GM12878 (cell line): ENCODE results near the gene PLEKHN1. TPM values are rescaled to one million over a fixed set of nuclear protein-coding genes. Genes with fewer than 3 reads are reported as not detected.

ENCODE experiments used
- ATAC-seq: fragments of 200-7000 bp; cut with Tn5 transposase; 3 replicates; pipeline ENCODE4 v1.9.1; 2020; ENCODE audit warnings: mild to moderate bottlenecking, moderate library complexity
- BruUV-seq: library from RNA; stranded (reverse); fragments of 400-500 nt; replicated peaks from 2 replicates; lab custom pipeline; 2021; lab: Mats Ljungman, UMichigan
- CTCF ChIA-PET: fragments of 300-600 bp; sonication (Branson Sonifier 250); formaldehyde crosslinking; extraction: SDS; loops from one replicate; lab custom pipeline; 2021; ENCODE audit warnings: inconsistent platforms; lab: Yijun Ruan, JAX
- POLR2A ChIA-PET: fragments of 350-600 bp; formaldehyde crosslinking; extraction: SDS; loops from one replicate; lab custom pipeline; 2021; ENCODE audit warnings: inconsistent platforms; lab: Charles Lee
- RAD21 ChIA-PET: fragments of 300-600 bp; sonication (Branson Sonifier 250); formaldehyde crosslinking; loops from one replicate; lab custom pipeline; 2023; ENCODE audit warnings: antibody characterized with exemption; ENCODE audit not compliant: unreplicated experiment; lab: Charles Lee
- SMC1A ChIA-PET: fragments of 300-600 bp; sonication (Branson Sonifier 250); formaldehyde crosslinking; loops from one replicate; lab custom pipeline; 2023; ENCODE audit not compliant: unreplicated experiment, uncharacterized antibody; lab: Charles Lee
- DNase-seq: peaks from one replicate; pipeline ENCODE4 v3.0.0-alpha.2; 2011; ENCODE audit warnings: low read depth, low spot score
- FAIRE-seq: peaks from 3 replicates; lab custom pipeline; 2011; peaks lifted over from hg19 to GRCh38; lab: Jason Lieb, UNC
- H2AFZ ChIP-seq: 2 replicates; pipeline ENCODE4 v1.6.0; 2011; ENCODE audit warnings: low read depth, low read length, control low read depth; ENCODE audit not compliant: control insufficient read depth
- H3K27ac ChIP-seq: 2 replicates; pipeline ENCODE4 v1.5.1; 2011; ENCODE audit warnings: control low read depth; ENCODE audit not compliant: control insufficient read depth, insufficient read depth
- H3K27me3 ChIP-seq, 2 experiments: replicated peaks in 1 of 2; 2 replicates each; pipeline versions ENCODE4 v1.6.0 to v1.6.1; 2011; ENCODE audit warnings: low read length in 1 of 2; ENCODE audit not compliant: control insufficient read depth in 2 of 2, insufficient read depth in 2 of 2
- H3K36me3 ChIP-seq, 2 experiments: 2 replicates each; pipeline ENCODE4 v1.5.1; 2011; ENCODE audit warnings: low read length in 1 of 2; ENCODE audit not compliant: control insufficient read depth in 2 of 2, insufficient read depth in 2 of 2
- H3K4me1 ChIP-seq: 2 replicates; pipeline ENCODE4 v1.6.1; 2011; ENCODE audit warnings: mild to moderate bottlenecking, low read length, moderate library complexity, mixed read lengths; ENCODE audit not compliant: control insufficient read depth, insufficient read depth
- H3K4me2 ChIP-seq: 2 replicates; pipeline ENCODE4 v1.6.0; 2011; ENCODE audit warnings: control low read depth; ENCODE audit not compliant: control insufficient read depth, insufficient read depth
- H3K4me3 ChIP-seq: fragments of 200-600 bp; sonication (generic); 2 replicates; pipeline ENCODE4 v1.5.1; 2016
- H3K79me2 ChIP-seq: 2 replicates; pipeline ENCODE4 v1.6.0; 2011; ENCODE audit warnings: low read length; ENCODE audit not compliant: control insufficient read depth, insufficient read depth
- H3K9ac ChIP-seq: 2 replicates; pipeline ENCODE4 v1.8.0; 2011; ENCODE audit warnings: low read length, control low read depth, mixed read lengths; ENCODE audit not compliant: control insufficient read depth, insufficient read depth
- H3K9me3 ChIP-seq: replicated peaks from 3 replicates; pipeline ENCODE4 v1.5.1; 2011; ENCODE audit warnings: mild to moderate bottlenecking, low read length; ENCODE audit not compliant: control insufficient read depth, insufficient read depth
- H4K20me1 ChIP-seq: 2 replicates; pipeline ENCODE4 v1.6.0; 2011; ENCODE audit not compliant: control insufficient read depth, insufficient read depth
- ASH2L ChIP-seq: fragments of 300-600, 200-600 bp; sonication (generic); IDR thresholded peaks from 2 replicates; pipeline ENCODE4 v1.6.1; 2017; ENCODE audit warnings: low read depth, mild to moderate bottlenecking, borderline replicate concordance
- ATF2 ChIP-seq: IDR thresholded peaks from 2 replicates; pipeline ENCODE4 v1.6.1; 2012; ENCODE audit warnings: low read length, inconsistent platforms
- BHLHE40 ChIP-seq, 2 experiments: fragments of 450-650 bp in 1 of 2; IDR thresholded peaks; 2 replicates each; pipeline ENCODE4 v1.6.1; 2011 to 2017; ENCODE audit warnings: low read depth in 2 of 2, borderline replicate concordance in 1 of 2, improper control_type of control experiment in 1 of 2, low read length in 1 of 2, mild to moderate bottlenecking in 1 of 2
- DPF2 ChIP-seq: fragments of 450-650 bp; IDR thresholded peaks from 2 replicates; pipeline ENCODE4 v1.6.1; 2017; ENCODE audit warnings: mild to moderate bottlenecking
- EP300 ChIP-seq, 2 experiments: fragments of 150-350 bp in 1 of 2; IDR thresholded peaks; 2 replicates each; pipeline ENCODE4 v1.6.1; 2011 to 2012; ENCODE audit warnings: low read depth in 2 of 2, low read length in 2 of 2, borderline replicate concordance in 1 of 2, improper control_type of control experiment in 1 of 2, inconsistent platforms in 1 of 2; ENCODE audit not compliant: control insufficient read depth in 1 of 2
- FOXM1 ChIP-seq: IDR thresholded peaks from 2 replicates; pipeline ENCODE4 v1.6.1; 2012; ENCODE audit warnings: low read depth, mild to moderate bottlenecking, inconsistent platforms, low read length, moderate library complexity
- PAX8 ChIP-seq: fragments of 450-650 bp; IDR thresholded peaks from 2 replicates; pipeline ENCODE4 v1.6.1; 2017; ENCODE audit warnings: mild to moderate bottlenecking, moderate library complexity
- RB1 ChIP-seq: fragments of 450-650 bp; formaldehyde crosslinking; IDR thresholded peaks from 2 replicates; pipeline ENCODE4 v1.6.1; 2017; ENCODE audit warnings: mild to moderate bottlenecking, borderline replicate concordance
- SMAD1 ChIP-seq: fragments of 450-650 bp; IDR thresholded peaks from 2 replicates; pipeline ENCODE4 v1.6.1; 2018; ENCODE audit warnings: mild to moderate bottlenecking, low read depth; ENCODE audit not compliant: partially characterized antibody
- SMARCA5 ChIP-seq: fragments of 450-650 bp; IDR thresholded peaks from 2 replicates; pipeline ENCODE4 v1.6.1; 2017; ENCODE audit warnings: mild to moderate bottlenecking
- SMC3 ChIP-seq: IDR thresholded peaks from 2 replicates; pipeline ENCODE4 v1.6.1; 2011; ENCODE audit warnings: low read length, improper control_type of control experiment, borderline replicate concordance
- TCF12 ChIP-seq: IDR thresholded peaks from 2 replicates; pipeline ENCODE4 v1.6.1; 2011; ENCODE audit warnings: low read depth, mild to moderate bottlenecking, low read length
- YY1 ChIP-seq: IDR thresholded peaks from 2 replicates; pipeline ENCODE4 v1.6.1; 2011; ENCODE audit warnings: low read depth, mild to moderate bottlenecking, low read length
- ZBED1 ChIP-seq: IDR thresholded peaks from 2 replicates; pipeline ENCODE4 v1.6.1; 2016; ENCODE audit warnings: borderline replicate concordance
- ZSCAN29 ChIP-seq: fragments of 450-650 bp; IDR thresholded peaks from 2 replicates; pipeline ENCODE4 v1.6.1; 2017; ENCODE audit warnings: mild to moderate bottlenecking, moderate library complexity
- WGBS: methylation state at CpG from one replicate; pipeline ENCODE4 v1.1.6; 2016; ENCODE audit warnings: low lambda C conversion rate; ENCODE audit not compliant: insufficient replicate concordance, insufficient coverage; ENCODE audit errors: missing lambda C conversion rate; 5-methylcytosine and 5-hydroxymethylcytosine counted together
- in situ Hi-C: fragments of 300-500 bp; cut with MboI; formaldehyde crosslinking; loops from 9 replicates; pipeline ENCODE4 v1.14.3; 2018; ENCODE audit warnings: mixed read lengths
- intact Hi-C: fragments of 100-400 bp; cut with micrococcal nuclease; formaldehyde crosslinking; loops from one replicate; pipeline ENCODE4 v1.14.2; 2022; ENCODE audit not compliant: unreplicated experiment
- polyA plus RNA-seq, 11 experiments: library from polyadenylated mRNA; depleted of rRNA in 4 of 11; unstranded in 6 of 11; stranded (reverse) in 5 of 11; fragments of >200 nt; fragmentation: Nextera tagmentation in 4 of 11; fragmentation: Illumina TruSeq in 1 of 11; extraction: Ambion mirVana in 4 of 11; extraction: Trizol in 1 of 11; gene quantifications; 1 replicate in 1 of 11; 2 replicates in 10 of 11; pipeline versions ENCODE4 v1.2.1 to v1.2.3, GENCODE V29; 2011 to 2016; ENCODE audit warnings: inconsistent platforms in 2 of 11, missing spikeins in 2 of 11, low read depth in 1 of 11
- total RNA-seq, 4 experiments: library from RNA; depleted of rRNA in 3 of 4; stranded (reverse); fragments of >200 nt in 3 of 4; fragmentation: Illumina TruSeq in 1 of 4; extraction: Trizol in 1 of 4; gene quantifications; 2 replicates each; pipeline versions ENCODE4 v1.2.1 to v1.2.3, GENCODE V29; 2013 to 2021
- TF ChIP-seq, protein P1 (sequence below): fragments of 450-650 bp; IDR thresholded peaks from 2 replicates; pipeline ENCODE4 v1.6.1; 2017; ENCODE audit warnings: mild to moderate bottlenecking

The PLEKHN1 gene
- total and polyA plus RNA-seq, 10 of the 15 experiments (the other 5 are each of a cell fraction or from before 2014, with no cell fraction given): 0.04 to 0.26 (median 0.18) TPM; not detected in 6

GRCh38 chr1:919271-919872 is 46.9 kb upstream of the PLEKHN1 start:
- intact Hi-C loops: no loop called here
- H4K20me1 ChIP-seq: no peaks in the 10 kb centered on the region; the same call in none of the 2 replicates
- no peak for FAIRE-seq
- RAD21 ChIA-PET: no interaction called here
- no peaks in the 10 kb centered on the region for H3K79me2 ChIP-seq
- no peak overlapping the region for H3K27ac ChIP-seq
- in situ Hi-C loops: no loop called here
- no peak for DNase-seq
- BruUV-seq: no TSS peak
- CTCF ChIA-PET: interaction anchor here (0.8 kb wide), 1 partner anchor 13 kb away, joined by 6 read pairs; no protein-coding TSS in a partner anchor
- H3K4me1 ChIP-seq: no peaks in the 10 kb centered on the region
- no peaks in the 10 kb centered on the region for H3K36me3 ChIP-seq
- H3K4me3 ChIP-seq: no peak overlapping the region
- H3K4me2 ChIP-seq: no peak overlapping the region
- SMC1A ChIA-PET: no interaction called here
- POLR2A ChIA-PET: no interaction called here
- ATAC-seq: no peak
- H3K9ac ChIP-seq: no peak overlapping the region
- no peak overlapping the region for H2AFZ ChIP-seq
- no peak for TF ChIP-seq ASH2L
- TF ChIP-seq BHLHE40 (IDR thresholded peaks at IDR 0.05; ENCODE audit: borderline replicate concordance in 1 of 2, low read depth in 2 of 2, low read length in 1 of 2): no peak
- no peak for TF ChIP-seq PAX8
- no peak for TF ChIP-seq EP300 (IDR thresholded peaks at IDR 0.05; ENCODE audit: borderline replicate concordance in 1 of 2, control insufficient read depth in 1 of 2, low read depth in 2 of 2, low read length in 2 of 2)
- TF ChIP-seq, protein P1, sequence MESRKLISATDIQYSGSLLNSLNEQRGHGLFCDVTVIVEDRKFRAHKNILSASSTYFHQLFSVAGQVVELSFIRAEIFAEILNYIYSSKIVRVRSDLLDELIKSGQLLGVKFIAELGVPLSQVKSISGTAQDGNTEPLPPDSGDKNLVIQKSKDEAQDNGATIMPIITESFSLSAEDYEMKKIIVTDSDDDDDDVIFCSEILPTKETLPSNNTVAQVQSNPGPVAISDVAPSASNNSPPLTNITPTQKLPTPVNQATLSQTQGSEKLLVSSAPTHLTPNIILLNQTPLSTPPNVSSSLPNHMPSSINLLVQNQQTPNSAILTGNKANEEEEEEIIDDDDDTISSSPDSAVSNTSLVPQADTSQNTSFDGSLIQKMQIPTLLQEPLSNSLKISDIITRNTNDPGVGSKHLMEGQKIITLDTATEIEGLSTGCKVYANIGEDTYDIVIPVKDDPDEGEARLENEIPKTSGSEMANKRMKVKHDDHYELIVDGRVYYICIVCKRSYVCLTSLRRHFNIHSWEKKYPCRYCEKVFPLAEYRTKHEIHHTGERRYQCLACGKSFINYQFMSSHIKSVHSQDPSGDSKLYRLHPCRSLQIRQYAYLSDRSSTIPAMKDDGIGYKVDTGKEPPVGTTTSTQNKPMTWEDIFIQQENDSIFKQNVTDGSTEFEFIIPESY: no peak
- TF ChIP-seq ZSCAN29: no peak
- TF ChIP-seq YY1: no peak
- no peak for TF ChIP-seq ATF2
- no peak for TF ChIP-seq ZBED1
- no peak for TF ChIP-seq FOXM1
- no peak for TF ChIP-seq DPF2
- no peak for TF ChIP-seq SMARCA5
- no peak for TF ChIP-seq SMAD1
- TF ChIP-seq RB1: no peak
- no peak for TF ChIP-seq TCF12
- TF ChIP-seq SMC3: no peak
- peaks cover 9 to 16% of the 10 kb centered on the region in 2 experiments for H3K27me3 ChIP-seq
- no peaks in the 10 kb centered on the region for H3K9me3 ChIP-seq
- 27% methylated on average over 29 of the region's 29 CpGs for WGBS
